DND-41 (cell line): ENCODE measurements around the gene ACBD6.

Source experiments
- ATAC-seq: fragments of 200-7000 bp; cut with Tn5 transposase; 3 replicates; pipeline ENCODE4 v1.9.1; 2021; ENCODE audit warnings: low read depth; ENCODE audit not compliant: insufficient read depth
- DNase-seq: peaks from one replicate; pipeline ENCODE4 v3.0.0-alpha.2; 2020
- H2AFZ ChIP-seq: 2 replicates; pipeline ENCODE4 v1.6.0; 2012; ENCODE audit warnings: low read depth, low read length
- H3K27ac ChIP-seq: 2 replicates; pipeline ENCODE4 v1.5.1; 2012; ENCODE audit warnings: low read length, inconsistent platforms
- H3K27me3 ChIP-seq: fragments of 200-600 bp; sonication (generic); 2 replicates; pipeline ENCODE4 v1.6.0; 2012; ENCODE audit warnings: low read length, mild to moderate bottlenecking, inconsistent platforms; ENCODE audit not compliant: insufficient read depth, poor library complexity
- H3K36me3 ChIP-seq: 2 replicates; pipeline ENCODE4 v1.5.1; 2012; ENCODE audit warnings: low read length, inconsistent platforms; ENCODE audit not compliant: insufficient read depth
- H3K4me1 ChIP-seq: 2 replicates; pipeline ENCODE4 v1.5.1; 2012; ENCODE audit warnings: mild to moderate bottlenecking, low read length; ENCODE audit not compliant: insufficient read depth
- H3K4me2 ChIP-seq: 2 replicates; pipeline ENCODE4 v1.6.0; 2012; ENCODE audit warnings: mild to moderate bottlenecking, moderate library complexity, low read length, inconsistent platforms; ENCODE audit not compliant: insufficient read depth
- H3K4me3 ChIP-seq, 2 experiments: fragments of 200-600 bp in 1 of 2; shearing (Covaris generic) in 1 of 2; 2 replicates each; pipeline ENCODE4 v1.5.1; 2012 to 2016; ENCODE audit warnings: inconsistent platforms in 2 of 2, low read length in 2 of 2, mild to moderate bottlenecking in 2 of 2, low read depth in 1 of 2, moderate library complexity in 1 of 2
- H3K79me2 ChIP-seq: 2 replicates; pipeline ENCODE4 v1.6.0; 2012; ENCODE audit warnings: low read length, inconsistent platforms; ENCODE audit not compliant: insufficient read depth
- H3K9ac ChIP-seq: 2 replicates; pipeline ENCODE4 v1.6.0; 2012; ENCODE audit warnings: low read depth, mild to moderate bottlenecking, inconsistent platforms, low read length, moderate library complexity
- H3K9me3 ChIP-seq: 2 replicates; pipeline ENCODE4 v1.5.1; 2012; ENCODE audit warnings: low read length, moderate library complexity, mild to moderate bottlenecking, inconsistent platforms; ENCODE audit not compliant: insufficient read depth, severe bottlenecking
- H4K20me1 ChIP-seq: 2 replicates; pipeline ENCODE4 v1.6.0; 2012; ENCODE audit warnings: low read length; ENCODE audit not compliant: insufficient read depth
- EZH2 ChIP-seq: IDR thresholded peaks from 3 replicates; pipeline ENCODE4 v1.6.1; 2012; ENCODE audit warnings: borderline replicate concordance, low read depth, mild to moderate bottlenecking, moderate library complexity, low read length, inconsistent platforms; ENCODE audit not compliant: severe bottlenecking
- TF ChIP-seq, protein P1 (sequence below): IDR thresholded peaks from 2 replicates; pipeline ENCODE4 v1.5.1; 2012; ENCODE audit warnings: borderline replicate concordance, low read length, moderate library complexity, mild to moderate bottlenecking; ENCODE audit not compliant: poor library complexity, severe bottlenecking; ENCODE audit errors: extremely low read depth

Gene ACBD6

GRCh38 chr1:180352021-180352420 is 150.4 kb downstream of the ACBD6 start:
- H3K36me3 ChIP-seq: no peaks in the 10 kb centered on the region
- H2AFZ ChIP-seq: no peak overlapping the region
- no peaks in the 10 kb centered on the region for H3K27me3 ChIP-seq
- no peak overlapping the region for H3K4me2 ChIP-seq
- 0 out of 2 replicates have a peak, but pooled peaks cover 4% of the 10 kb centered on the region for H4K20me1 ChIP-seq
- H3K27ac ChIP-seq: no peak overlapping the region
- peaks cover 6% of the 10 kb centered on the region for H3K79me2 ChIP-seq
- no peak for DNase-seq
- no peak overlapping the region for H3K9ac ChIP-seq
- ATAC-seq: no peak
- no peak overlapping the region for H3K4me3 ChIP-seq
- no peaks in the 10 kb centered on the region for H3K9me3 ChIP-seq
- H3K4me1 ChIP-seq: peaks cover 4% of the 10 kb centered on the region; the same call in 1 of the 2 replicates
- no peak for TF ChIP-seq EZH2
- TF ChIP-seq, protein P1, sequence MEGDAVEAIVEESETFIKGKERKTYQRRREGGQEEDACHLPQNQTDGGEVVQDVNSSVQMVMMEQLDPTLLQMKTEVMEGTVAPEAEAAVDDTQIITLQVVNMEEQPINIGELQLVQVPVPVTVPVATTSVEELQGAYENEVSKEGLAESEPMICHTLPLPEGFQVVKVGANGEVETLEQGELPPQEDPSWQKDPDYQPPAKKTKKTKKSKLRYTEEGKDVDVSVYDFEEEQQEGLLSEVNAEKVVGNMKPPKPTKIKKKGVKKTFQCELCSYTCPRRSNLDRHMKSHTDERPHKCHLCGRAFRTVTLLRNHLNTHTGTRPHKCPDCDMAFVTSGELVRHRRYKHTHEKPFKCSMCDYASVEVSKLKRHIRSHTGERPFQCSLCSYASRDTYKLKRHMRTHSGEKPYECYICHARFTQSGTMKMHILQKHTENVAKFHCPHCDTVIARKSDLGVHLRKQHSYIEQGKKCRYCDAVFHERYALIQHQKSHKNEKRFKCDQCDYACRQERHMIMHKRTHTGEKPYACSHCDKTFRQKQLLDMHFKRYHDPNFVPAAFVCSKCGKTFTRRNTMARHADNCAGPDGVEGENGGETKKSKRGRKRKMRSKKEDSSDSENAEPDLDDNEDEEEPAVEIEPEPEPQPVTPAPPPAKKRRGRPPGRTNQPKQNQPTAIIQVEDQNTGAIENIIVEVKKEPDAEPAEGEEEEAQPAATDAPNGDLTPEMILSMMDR: no peak

DNA sequence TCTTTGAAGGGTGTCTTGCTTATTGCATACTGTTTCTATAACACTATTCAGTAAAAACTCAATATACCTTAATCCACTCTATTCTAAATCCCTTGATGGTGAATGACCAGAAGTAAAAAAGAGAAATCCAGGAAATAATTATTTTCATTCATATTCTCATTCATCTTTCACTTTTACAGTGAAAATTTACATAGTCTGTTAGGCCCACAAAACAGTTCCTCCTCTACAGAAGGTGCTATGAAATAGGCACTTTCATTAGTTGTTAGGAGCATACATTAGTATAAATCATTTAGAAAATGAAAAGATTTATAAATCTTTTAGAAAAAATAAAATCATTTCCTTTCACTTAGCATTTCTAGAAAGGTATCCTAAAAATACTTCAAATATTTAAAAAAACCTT is 157.2 kb downstream of the ACBD6 start:
- Histone ChIP-seq H3K4me2 (no peak overlapping the region), H3K9me3 (no peaks in the 10 kb centered on the region), H3K4me1 (peaks cover 31% of the 10 kb centered on the region), H3K36me3 (peaks cover 3% of the 10 kb centered on the region; the same call in 1 of the 2 replicates), H3K27me3 (no peaks in the 10 kb centered on the region), H3K9ac (no peak overlapping the region), H2AFZ (no peak overlapping the region), H3K4me3 (no peak overlapping the region), H3K79me2 (peaks cover 9% of the 10 kb centered on the region), H3K27ac (no peak overlapping the region), H4K20me1 (no peaks in the 10 kb centered on the region)
- no peak for DNase-seq
- no peak for ATAC-seq
- TF ChIP-seq, protein P1: no peak
- TF ChIP-seq EZH2: no peak

GRCh38 chr1:180343921-180344769 is 158.2 kb downstream of the ACBD6 start:
- H4K20me1 ChIP-seq: no peaks in the 10 kb centered on the region
- ATAC-seq (peak; percentile 90), DNase-seq (peak; percentile 70)
- peaks cover 9% of the 10 kb centered on the region for H3K79me2 ChIP-seq
- peak overlapping the region; percentile 53 for H3K27ac ChIP-seq
- no peak overlapping the region for H3K4me3 ChIP-seq
- peaks cover 3% of the 10 kb centered on the region; the same call in 1 of the 2 replicates for H3K36me3 ChIP-seq
- H3K9ac ChIP-seq: no peak overlapping the region
- no peaks in the 10 kb centered on the region for H3K27me3 ChIP-seq
- no peaks in the 10 kb centered on the region for H3K9me3 ChIP-seq
- TF ChIP-seq, protein P1: no peak
- no peak for TF ChIP-seq EZH2
- H3K4me2 ChIP-seq: 0 out of 2 replicates have a peak overlapping the region, but pooled peaks have one; percentile 2
- peaks cover 40% of the 10 kb centered on the region for H3K4me1 ChIP-seq
- no peak overlapping the region for H2AFZ ChIP-seq
